ENCODE measurements around the gene RGS7.

GRCh38 chr1:240772131-240772530 is 584.9 kb downstream of the RGS7 start:
- no peak for TF ChIP-seq POLR2A (IDR thresholded peaks at IDR 0.05)
- no peak for TF ChIP-seq CTCF (IDR thresholded peaks at IDR 0.05 in 8 of 11, conservative IDR thresholded peaks at IDR 0.05 in 3 of 11)
